HT-29 (cell line): ENCODE results near the gene PLEKHM3. TPM values are rescaled to one million over a fixed set of nuclear protein-coding genes. Genes with fewer than 3 reads are reported as not detected.
"Not testable (repeated sequence)": the region's sequence is repeated elsewhere in the genome, so short reads cannot be mapped to it uniquely, and the experiment has no call there.

ENCODE experiments used
- DNase-seq: peaks from one replicate; pipeline ENCODE4 v3.0.0-alpha.2; 2015; ENCODE audit warnings: low spot score
- total RNA-seq: library from RNA; depleted of rRNA; stranded (reverse); fragments of >200 nt; shearing (Covaris generic); gene quantifications from 2 replicates; pipeline ENCODE4 v1.2.3, GENCODE V29; 2014

The PLEKHM3 gene
- total RNA-seq, 1 experiment from 2014 or later = 9.0 TPM

GRCh38 chr2:207828361-207829057 lies 196.8 kb downstream of the PLEKHM3 start:
- DNase-seq = peak; percentile 41

- DNase-seq = no peak
These were observed 199.3 kb downstream of the PLEKHM3 start for GRCh38 chr2:207825978-207826377.

- DNase-seq = no peak
These were observed 200.0 kb downstream of the PLEKHM3 start for GRCh38 chr2:207825045-207825954.

- no peak for DNase-seq
These were observed 201.5 kb downstream of the PLEKHM3 start for GRCh38 chr2:207823865-207824264.

GRCh38 chr2:207819839-207820784 lies 205.2 kb downstream of the PLEKHM3 start:
- peak; percentile 90 for DNase-seq

- DNase-seq = peak; percentile 41
These were observed 206.1 kb downstream of the PLEKHM3 start for GRCh38 chr2:207819021-207819797.

- DNase-seq = no peak
These were observed 208.8 kb downstream of the PLEKHM3 start for GRCh38 chr2:207816546-207816945.

GRCh38 chr2:207815254-207815653 lies 210.1 kb downstream of the PLEKHM3 start:
- DNase-seq = no peak

- DNase-seq = no peak
These were observed 211.4 kb downstream of the PLEKHM3 start for GRCh38 chr2:207813942-207814341.

- no peak for DNase-seq
These were observed 212.0 kb downstream of the PLEKHM3 start for GRCh38 chr2:207813221-207813916.

GRCh38 chr2:207812726-207813080 lies 212.6 kb downstream of the PLEKHM3 start:
- DNase-seq = no peak

- no peak for DNase-seq
These were observed 213.1 kb downstream of the PLEKHM3 start for GRCh38 chr2:207812058-207812725.

- DNase-seq = not testable (repeated sequence)
These were observed 213.7 kb downstream of the PLEKHM3 start for GRCh38 chr2:207811658-207812057.

GRCh38 chr2:207810200-207810788 lies 215.0 kb downstream of the PLEKHM3 start:
- peak; percentile 52 for DNase-seq

GRCh38 chr2:207808119-207808518 lies 217.2 kb downstream of the PLEKHM3 start:
- no peak for DNase-seq

- DNase-seq = no peak
These were observed 217.8 kb downstream of the PLEKHM3 start for GRCh38 chr2:207807516-207807915.

GRCh38 chr2:207805566-207806226 lies 219.6 kb downstream of the PLEKHM3 start:
- DNase-seq = peak; percentile 52

GRCh38 chr2:207802650-207803049 lies 222.7 kb downstream of the PLEKHM3 start:
- DNase-seq = no peak

- DNase-seq = no peak
These were observed 224.1 kb downstream of the PLEKHM3 start for GRCh38 chr2:207801259-207801658.
